Activated CD4-positive, alpha-beta T cell treated with anti-CD3 and anti-CD28 coated beads, Interleukin-2, Interleukin-4, amounts not matched to agents 100 ng/mL and 50 ng/mL, durations not matched to agents 16 hours and 8 hours (primary cell): ENCODE results near the gene NELFB.

Source experiments
- DNase-seq: peaks from one replicate; pipeline ENCODE4 v3.0.0-alpha.2; 2020; ENCODE audit warnings: low spot score

Gene NELFB

DNA sequence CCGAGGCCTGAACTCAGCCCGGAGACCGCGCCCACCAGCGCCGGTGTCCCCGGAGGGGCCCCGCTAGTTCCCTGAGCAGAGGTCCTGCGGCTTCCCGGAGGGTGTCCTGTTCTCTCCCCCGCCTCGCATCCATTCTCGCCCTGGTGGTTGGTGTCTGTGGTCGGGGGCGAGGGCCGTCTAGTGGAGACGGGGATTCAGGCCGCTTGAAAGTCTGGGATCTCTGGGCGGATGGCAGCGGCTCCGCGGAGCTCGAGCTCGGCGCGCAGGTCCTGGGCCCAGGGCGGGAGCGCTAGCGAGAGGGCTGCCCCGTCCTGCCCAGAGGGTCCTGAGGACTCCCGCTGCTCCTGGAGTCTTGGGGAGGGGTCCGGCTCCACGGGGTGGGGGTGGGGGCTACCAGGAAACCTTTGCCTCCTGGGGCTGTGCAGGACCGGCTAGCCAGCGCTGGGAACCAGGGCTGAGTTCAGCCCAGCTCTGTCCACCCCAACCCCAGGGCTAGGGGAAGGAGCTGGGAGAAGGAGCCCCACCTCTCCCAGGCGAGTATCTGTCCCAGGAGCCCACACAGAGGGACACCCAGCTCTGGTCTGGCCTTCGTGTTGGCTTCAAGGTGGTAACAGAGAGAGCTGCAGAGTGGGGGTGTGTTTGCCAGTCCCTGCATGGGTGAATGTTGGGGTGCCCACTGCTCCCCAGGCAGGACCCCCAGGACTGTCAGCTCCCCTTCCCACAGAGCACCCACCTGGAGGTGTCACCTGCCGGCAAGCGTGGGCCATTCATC is 26.4 kb downstream of the NELFB start:
- DNase-seq: no peak

DNA sequence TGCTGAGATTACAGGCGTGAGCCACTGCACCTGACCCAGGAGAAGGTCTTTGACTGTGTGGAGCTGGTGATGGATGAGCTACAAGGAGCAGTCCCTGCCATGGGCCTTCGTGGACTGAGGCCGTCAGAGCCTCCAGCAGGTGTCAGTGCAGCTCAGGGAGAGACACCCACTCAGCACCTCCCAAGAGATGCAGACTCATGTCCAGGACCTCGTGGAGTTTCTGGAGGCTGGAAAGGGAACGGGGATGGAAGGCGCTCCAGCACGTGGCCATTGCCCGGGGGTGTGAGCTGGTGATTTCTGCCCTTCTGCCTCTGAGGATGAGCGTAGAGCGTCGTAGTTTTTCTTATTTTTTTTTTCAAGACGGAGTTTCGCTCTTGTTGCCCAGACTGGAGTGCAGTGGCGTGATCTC is 31.9 kb downstream of the NELFB start:
- peak; percentile 30 for DNase-seq

DNA sequence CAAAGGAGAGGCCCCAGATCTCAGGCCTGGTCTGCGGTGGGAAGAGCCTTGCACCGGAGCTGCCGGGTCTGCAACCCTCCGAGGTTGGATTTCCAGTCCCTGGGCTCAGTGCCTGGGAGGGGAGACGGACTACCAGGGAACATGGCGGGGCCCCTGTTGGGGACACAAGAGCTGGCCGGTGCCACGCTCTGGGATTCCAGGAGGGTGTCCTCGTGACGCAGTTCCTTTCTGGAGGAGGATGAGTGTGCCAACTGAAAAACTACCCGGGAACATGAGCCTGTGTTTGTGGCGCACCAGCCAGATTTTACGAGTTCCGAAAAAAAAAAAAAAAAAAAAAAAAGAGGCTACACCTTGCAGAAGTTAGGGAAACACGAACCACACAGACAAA is 38.0 kb downstream of the NELFB start:
- no peak for DNase-seq

- DNase-seq: no peak
Measured at GRCh38 chr9:137293482-137294090, 38.5 kb downstream of the NELFB start.

DNA sequence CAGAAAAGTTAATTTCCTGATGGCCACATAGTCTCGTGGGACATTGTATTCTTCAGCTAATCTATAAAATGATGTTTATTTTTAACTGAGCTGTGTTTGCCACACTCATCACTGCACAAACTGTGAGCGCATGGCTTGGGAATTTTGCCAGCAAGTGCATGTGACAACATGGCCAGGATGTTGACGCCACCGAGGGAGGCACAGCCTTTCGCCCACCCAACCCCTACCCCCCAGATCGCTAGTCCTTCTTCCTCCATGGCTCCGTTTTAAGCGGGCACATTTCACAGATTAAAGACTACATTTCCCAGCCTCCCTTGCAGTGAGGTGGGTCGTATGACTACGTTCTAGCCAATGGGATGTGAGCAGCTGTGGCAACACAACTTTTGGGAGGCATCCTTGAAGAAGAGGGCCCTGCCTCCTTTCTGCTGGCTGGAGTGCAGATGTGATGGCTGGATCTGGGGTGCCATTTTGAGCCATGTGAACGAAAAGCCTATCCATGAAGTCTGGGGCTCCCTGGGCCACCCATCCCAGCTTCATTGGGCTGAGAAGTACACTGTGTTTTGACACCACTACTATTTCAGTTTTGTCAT is 39.1 kb downstream of the NELFB start:
- peak; percentile 46 for DNase-seq

DNA sequence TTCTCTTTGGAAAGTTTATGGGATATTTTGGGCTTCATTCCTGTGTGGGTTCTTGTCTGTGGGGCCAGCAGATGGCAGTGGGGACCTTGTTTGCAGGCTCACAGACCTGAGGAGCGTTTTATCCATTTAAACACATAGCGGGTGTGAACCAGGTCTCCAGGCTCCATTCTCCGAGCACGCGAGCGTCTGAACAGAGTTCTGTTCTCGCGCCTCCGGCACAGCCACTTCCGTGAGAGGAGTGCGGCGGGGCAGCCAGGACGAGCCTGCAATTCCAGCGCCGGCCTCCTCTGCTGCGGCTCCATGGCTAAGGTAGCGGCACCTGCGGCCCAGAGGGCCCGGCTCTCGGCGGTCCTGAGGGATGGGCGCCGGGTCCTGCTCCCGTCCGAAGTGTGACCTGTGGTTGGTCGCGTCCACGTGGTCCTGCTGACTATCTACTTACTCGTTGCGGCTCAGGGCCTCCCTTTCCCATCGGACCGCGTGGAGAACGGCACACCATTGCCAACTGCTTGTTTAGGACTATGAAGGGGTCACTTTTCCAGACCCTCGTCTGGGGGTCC is 39.6 kb downstream of the NELFB start:
- DNase-seq: no peak

DNA sequence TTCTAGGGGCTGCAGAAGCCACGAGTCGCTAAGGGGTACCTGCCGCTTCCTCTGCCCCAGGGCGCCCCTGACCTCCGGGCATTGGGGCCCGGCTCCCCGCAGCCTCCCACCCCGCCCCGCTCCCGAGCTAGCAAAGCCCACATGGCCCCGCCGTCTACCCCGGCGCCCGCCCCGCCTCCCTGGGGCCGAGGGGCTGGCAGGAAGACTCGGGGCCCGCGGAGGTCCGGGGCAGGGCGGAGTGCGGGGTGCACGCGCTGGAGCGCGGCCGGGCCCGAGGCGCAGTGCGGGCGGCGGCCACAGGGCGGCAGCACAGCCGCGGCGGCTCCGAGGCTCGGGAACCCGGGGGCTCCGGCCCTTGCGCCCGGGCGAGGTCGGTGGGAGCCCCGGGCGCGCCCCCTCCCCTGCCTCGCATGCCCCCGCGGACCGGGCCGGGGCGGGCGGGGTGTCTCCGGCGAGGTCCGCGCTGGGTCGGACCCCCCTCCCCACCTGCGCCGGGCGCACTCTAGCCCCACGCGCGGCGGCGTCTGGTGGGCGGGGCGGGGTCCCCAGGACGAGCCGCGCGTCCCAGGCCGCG is 40.2 kb downstream of the NELFB start:
- DNase-seq: peak; percentile 42

GRCh38 chr9:137295849-137296669 is 40.9 kb downstream of the NELFB start:
- DNase-seq: no peak

DNA sequence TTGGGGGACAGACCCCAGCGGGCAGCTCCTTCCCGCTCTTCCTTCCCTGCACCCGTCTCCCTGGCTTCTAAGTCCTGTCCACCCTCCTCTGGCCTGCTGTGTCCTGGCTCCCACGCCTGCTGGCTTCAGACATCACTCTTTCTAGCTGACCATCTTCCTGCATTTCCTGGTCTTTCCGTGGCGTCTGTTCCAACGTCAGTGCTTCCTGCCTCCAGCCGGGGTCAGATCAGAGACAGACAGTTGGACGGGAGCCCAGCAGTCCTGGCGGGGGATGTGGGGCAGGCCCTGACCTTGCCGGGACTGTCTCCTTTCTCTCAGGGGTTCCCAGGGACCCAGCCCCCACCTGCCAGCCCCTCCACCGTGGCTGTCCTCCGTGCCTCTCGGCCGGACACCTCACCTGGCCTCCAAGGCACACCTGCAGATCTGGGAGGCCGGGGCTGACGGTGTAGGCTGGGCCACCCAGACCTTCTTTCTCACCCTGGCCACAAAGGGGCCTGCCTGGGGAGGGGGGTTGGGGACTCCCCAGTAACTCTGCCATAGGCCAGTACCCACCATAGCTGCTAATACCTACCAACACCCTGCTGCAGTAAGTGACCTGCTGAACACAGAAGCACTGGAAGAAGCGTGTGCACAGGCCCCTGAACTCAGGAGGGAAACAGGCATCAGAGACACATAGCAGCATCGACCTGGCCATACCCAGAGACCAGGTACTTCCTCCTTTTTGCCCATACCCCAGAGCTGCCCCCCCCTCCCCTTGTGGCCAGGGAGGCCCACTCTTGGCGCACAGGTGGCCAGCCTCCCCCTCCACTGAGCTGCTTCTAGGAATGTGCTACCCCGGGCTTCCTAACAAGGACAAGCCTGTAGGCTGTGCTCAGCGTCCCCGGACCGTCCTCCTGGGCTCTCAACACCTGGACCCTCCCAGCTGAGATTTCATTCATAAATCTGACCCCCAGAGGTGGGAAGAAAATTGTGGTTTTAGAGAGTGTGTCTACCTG is 41.8 kb downstream of the NELFB start:
- DNase-seq: no peak

GRCh38 chr9:137297966-137298365 is 42.8 kb downstream of the NELFB start:
- no peak for DNase-seq

DNA sequence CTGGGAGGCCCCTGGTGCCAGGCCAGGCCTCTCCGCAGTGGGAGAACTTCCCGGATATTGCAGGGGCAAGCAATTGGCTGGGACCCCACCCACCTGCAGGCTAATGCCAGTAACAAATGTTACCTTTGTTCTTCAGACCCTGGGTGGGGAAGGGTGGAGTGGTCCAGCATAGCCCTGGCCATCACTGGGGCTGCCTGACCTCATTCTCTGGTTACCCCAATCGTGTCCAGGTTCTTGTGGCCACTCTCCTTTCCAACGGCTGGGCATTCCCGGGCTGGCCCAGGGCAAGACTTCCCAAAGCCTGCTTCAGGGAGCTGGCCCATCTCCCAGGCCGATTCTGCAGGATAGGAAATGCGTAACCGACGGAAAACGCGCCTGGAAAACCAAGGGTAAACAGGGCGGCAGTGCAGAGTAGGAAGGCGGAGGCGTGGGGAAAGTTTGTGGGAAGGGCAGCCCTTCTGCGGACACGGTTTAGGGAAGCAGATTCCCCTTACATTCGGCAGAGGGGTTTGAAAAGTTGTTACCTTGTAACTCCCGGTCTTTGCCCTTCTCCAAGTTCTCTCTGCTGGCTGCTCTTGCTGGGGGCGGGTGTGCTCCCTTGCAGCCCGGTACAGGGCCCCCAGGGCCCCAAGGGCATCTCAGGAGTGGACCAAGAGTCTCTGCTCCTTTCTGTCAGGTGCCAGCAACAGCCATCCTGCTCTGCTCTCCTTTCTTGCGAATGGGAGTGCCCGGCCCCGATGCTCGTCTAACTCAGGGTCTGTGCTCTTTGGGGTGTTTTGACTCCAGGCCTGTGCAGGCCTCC is 43.5 kb downstream of the NELFB start:
- DNase-seq: no peak

GRCh38 chr9:137299203-137299565 is 44.1 kb downstream of the NELFB start:
- DNase-seq: no peak

DNA sequence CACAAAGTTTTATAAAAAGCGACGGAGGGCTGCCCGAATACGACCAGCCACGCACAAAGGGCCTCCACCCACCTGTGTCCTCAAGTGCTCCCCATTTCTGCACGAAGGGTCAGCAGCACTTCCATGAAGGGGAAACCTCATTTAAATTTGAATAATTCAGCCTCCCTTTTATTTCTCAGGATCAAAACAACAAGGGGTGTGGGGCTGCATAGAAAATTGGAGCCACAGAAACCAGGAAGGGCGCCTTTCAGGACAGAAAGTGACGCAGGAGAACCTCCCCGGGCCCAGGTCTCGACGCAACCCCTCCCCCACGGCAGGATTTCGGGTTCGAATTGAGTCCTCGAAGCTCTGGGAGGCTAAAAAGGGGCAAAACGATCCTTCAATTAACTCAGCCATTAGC is 44.8 kb downstream of the NELFB start:
- no peak for DNase-seq

DNA sequence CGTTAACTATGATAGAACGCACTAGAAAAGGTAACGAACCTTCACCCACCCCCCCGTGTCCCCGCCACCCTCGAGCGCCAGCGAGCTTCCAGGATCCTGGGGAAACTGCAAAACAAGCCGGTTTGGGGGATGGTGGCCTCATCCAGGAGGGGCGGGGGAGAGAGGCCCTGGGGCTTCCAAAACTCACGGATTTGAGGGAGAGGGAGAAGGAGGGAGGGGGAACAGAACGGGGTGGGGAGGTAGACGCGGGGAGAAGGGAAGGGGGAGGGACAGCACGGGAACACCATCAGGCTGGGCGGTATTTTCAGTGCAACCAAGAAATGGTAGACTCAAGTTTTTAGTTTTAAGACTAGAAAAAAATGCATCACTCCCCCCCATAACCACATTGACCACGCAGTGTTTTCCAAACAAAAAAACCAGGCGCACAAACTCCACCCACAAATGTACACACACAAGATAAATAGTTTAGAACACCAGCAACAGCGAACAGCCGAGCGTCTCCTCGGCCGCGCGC is 45.5 kb downstream of the NELFB start:
- DNase-seq: no peak

- no peak for DNase-seq
Measured at GRCh38 chr9:137301081-137301947, 46.2 kb downstream of the NELFB start.

DNA sequence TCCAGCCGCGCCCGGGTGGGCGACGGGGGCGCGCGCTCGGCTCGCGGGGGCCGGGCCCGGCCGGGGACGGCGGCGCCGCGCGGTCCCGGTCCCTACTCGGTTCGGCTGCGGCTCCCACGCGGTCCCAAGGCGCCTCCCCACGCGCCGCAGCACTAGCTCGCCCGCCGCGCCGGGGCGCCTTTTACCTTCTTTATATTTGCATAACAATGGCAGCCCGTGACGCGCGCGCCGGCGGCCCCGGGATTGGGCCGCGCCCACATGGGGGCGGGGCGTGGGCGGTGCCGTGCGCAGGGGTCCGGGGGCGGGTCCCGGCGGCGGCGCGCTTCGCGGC is 47.0 kb downstream of the NELFB start, which contains the start of gene NRARP:
Gene NRARP (minus strand): TSS at position 154 of the 331 bp plus-strand sequence. CDS start 343 bp downstream, outside the sequence.
- peak; percentile 87 for DNase-seq

- no peak for DNase-seq
Measured at GRCh38 chr9:137302449-137303150, 47.5 kb downstream of the NELFB start.
